AG04450 (cell line): ENCODE data around the gene PDPN. TPM values are rescaled to one million over a fixed set of nuclear protein-coding genes. Genes with fewer than 3 reads are reported as not detected.

Experiments used
- CTCF ChIA-PET: fragments of 300-600, 350-600 bp; formaldehyde crosslinking; extraction: SDS; loops from one replicate; lab custom pipeline; 2022; ENCODE audit warnings: antibody characterized with exemption, inconsistent platforms; lab: Charles Lee
- POLR2A ChIA-PET: fragments of 350-600 bp; formaldehyde crosslinking; extraction: SDS; loops from one replicate; lab custom pipeline; 2021; ENCODE audit warnings: antibody characterized with exemption, inconsistent platforms; lab: Yijun Ruan, JAX
- DNase-seq: peaks from one replicate; pipeline ENCODE4 v3.0.0-alpha.2; 2011; ENCODE audit warnings: low read depth, low spot score
- H3K27ac ChIP-seq: one replicate; pipeline ENCODE4 v1.5.1; 2012; ENCODE audit warnings: low read depth, low read length, control low read depth
- H3K27me3 ChIP-seq: one replicate; pipeline ENCODE4 v1.6.0; 2012; ENCODE audit warnings: low read length; ENCODE audit not compliant: control insufficient read depth, insufficient read depth
- H3K4me3 ChIP-seq: 2 replicates; pipeline ENCODE4 v1.5.1; 2011; ENCODE audit warnings: mild to moderate bottlenecking, low read depth, low read length, control low read depth
- H3K9me3 ChIP-seq: 2 replicates; pipeline ENCODE4 v1.5.1; 2012; ENCODE audit warnings: low read length; ENCODE audit not compliant: control insufficient read depth, insufficient read depth
- polyA plus RNA-seq: library from polyadenylated mRNA; depleted of rRNA; stranded (reverse); fragments of >200 nt; gene quantifications from 2 replicates; pipeline ENCODE4 v1.2.3, GENCODE V29; 2011
- TF ChIP-seq, protein P1 (sequence below): IDR thresholded peaks from 2 replicates; pipeline ENCODE4 v1.5.1; 2011; ENCODE audit warnings: low read depth, low read length, control low read depth, inconsistent platforms

The PDPN gene
- polyA plus RNA-seq, 1 experiment, result 0.55 TPM

GRCh38 chr1:13573586-13573985, 10.0 kb upstream of the PDPN start:
- CTCF ChIA-PET, result no interaction called here

GRCh38 chr1:13576926-13577325, 6.7 kb upstream of the PDPN start:
- peaks cover 43% of the 10 kb centered on the region for H3K9me3 ChIP-seq
- H3K27me3 ChIP-seq, result no peaks in the 10 kb centered on the region
- no peak overlapping the region for H3K27ac ChIP-seq
- DNase-seq, result no peak
- ChIA-PET POLR2A (no interaction called here), CTCF (no interaction called here)
- TF ChIP-seq, protein P1, sequence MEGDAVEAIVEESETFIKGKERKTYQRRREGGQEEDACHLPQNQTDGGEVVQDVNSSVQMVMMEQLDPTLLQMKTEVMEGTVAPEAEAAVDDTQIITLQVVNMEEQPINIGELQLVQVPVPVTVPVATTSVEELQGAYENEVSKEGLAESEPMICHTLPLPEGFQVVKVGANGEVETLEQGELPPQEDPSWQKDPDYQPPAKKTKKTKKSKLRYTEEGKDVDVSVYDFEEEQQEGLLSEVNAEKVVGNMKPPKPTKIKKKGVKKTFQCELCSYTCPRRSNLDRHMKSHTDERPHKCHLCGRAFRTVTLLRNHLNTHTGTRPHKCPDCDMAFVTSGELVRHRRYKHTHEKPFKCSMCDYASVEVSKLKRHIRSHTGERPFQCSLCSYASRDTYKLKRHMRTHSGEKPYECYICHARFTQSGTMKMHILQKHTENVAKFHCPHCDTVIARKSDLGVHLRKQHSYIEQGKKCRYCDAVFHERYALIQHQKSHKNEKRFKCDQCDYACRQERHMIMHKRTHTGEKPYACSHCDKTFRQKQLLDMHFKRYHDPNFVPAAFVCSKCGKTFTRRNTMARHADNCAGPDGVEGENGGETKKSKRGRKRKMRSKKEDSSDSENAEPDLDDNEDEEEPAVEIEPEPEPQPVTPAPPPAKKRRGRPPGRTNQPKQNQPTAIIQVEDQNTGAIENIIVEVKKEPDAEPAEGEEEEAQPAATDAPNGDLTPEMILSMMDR, result no peak
- H3K4me3 ChIP-seq, result no peak overlapping the region

More at GRCh38 chr1:13573586-13573985, 10.0 kb upstream of the PDPN start:
- TF ChIP-seq, protein P1, result no peak
- DNase-seq, result no peak
- Histone ChIP-seq H3K9me3 (peaks cover 25% of the 10 kb centered on the region), H3K27ac (no peak overlapping the region), H3K27me3 (no peaks in the 10 kb centered on the region), H3K4me3 (no peak overlapping the region)
- POLR2A ChIA-PET, result no interaction called here

DNA sequence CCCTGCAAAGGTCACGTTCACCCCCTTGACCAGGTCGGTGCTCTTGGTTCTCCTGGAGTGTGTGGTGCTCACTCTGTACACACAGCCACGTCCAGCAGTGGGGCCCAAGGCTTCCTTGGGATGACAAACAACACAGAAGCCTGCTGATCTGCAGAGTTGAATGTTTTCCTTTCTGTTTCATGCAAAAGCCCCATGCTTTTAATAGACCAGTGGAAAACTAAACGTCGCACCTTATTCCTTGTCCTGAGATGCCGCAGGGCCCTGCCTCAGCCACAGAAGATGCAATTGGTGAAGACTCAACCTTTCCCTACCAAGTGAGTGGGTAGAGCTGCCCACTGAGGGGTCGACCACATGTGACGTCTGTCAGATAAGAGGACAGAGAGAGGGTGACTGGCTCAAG, 5.8 kb upstream of the PDPN start:
- POLR2A ChIA-PET, result no interaction called here

GRCh38 chr1:13581446-13581845, 2.2 kb upstream of the PDPN start:
- CTCF ChIA-PET, result no interaction called here
- no peak for DNase-seq
- Histone ChIP-seq H3K4me3 (no peak overlapping the region), H3K27me3 (no peaks in the 10 kb centered on the region), H3K9me3 (peaks cover 68% of the 10 kb centered on the region), H3K27ac (no peak overlapping the region)
- TF ChIP-seq, protein P1, result no peak
- POLR2A ChIA-PET, result no interaction called here

More for the DNA sequence above, 5.8 kb upstream of the PDPN start:
- TF ChIP-seq, protein P1, result no peak
- Histone ChIP-seq H3K27ac (no peak overlapping the region), H3K4me3 (no peak overlapping the region), H3K9me3 (peaks cover 44% of the 10 kb centered on the region), H3K27me3 (no peaks in the 10 kb centered on the region)
- DNase-seq, result no peak
- CTCF ChIA-PET, result no interaction called here

- H3K9me3 ChIP-seq, result peaks cover 62% of the 10 kb centered on the region
- ChIA-PET POLR2A (no interaction called here), CTCF (no interaction called here)
- no peaks in the 10 kb centered on the region for H3K27me3 ChIP-seq
- H3K27ac ChIP-seq, result no peak overlapping the region
- H3K4me3 ChIP-seq, result no peak overlapping the region
- DNase-seq, result no peak
- TF ChIP-seq, protein P1, result no peak
These were observed 754 bp upstream of the PDPN start for GRCh38 chr1:13582713-13583443.
